SK-N-MC (cell line): ENCODE data around the gene DBNDD2.

Experiments
- DNase-seq: peaks from one replicate; pipeline ENCODE4 v3.0.0-alpha.2; 2011; ENCODE audit warnings: low read depth, low spot score
- H3K27ac ChIP-seq: fragments of 200-600 bp; sonication (generic); 2 replicates; pipeline ENCODE4 v1.5.1; 2016; ENCODE audit warnings: mixed run types
- H3K36me3 ChIP-seq: fragments of 200-600 bp; sonication (generic); 2 replicates; pipeline ENCODE4 v1.6.1; 2017; ENCODE audit warnings: antibody characterized with exemption, low read length, mixed read lengths; ENCODE audit not compliant: insufficient read depth
- H3K4me3 ChIP-seq: fragments of 200-600 bp; sonication (generic); 2 replicates; pipeline ENCODE4 v1.5.1; 2016
- H3K9ac ChIP-seq: fragments of 200-600 bp; sonication (generic); 2 replicates; pipeline ENCODE4 v1.8.0; 2017; ENCODE audit warnings: mixed run types, mixed read lengths; ENCODE audit not compliant: insufficient read length
- H3K9me3 ChIP-seq: fragments of 200-600 bp; sonication (generic); 2 replicates; pipeline ENCODE4 v1.6.1; 2017; ENCODE audit warnings: low read depth, mild to moderate bottlenecking, antibody characterized with exemption, low read length, moderate library complexity, mixed read lengths
- EZH2 ChIP-seq: fragments of 200-600 bp; sonication (generic); IDR thresholded peaks from one replicate; pipeline ENCODE4 v1.6.1; 2017; ENCODE audit warnings: antibody characterized with exemption
- FOXP2 ChIP-seq: optimal IDR thresholded peaks from 2 replicates; pipeline ENCODE3; 2011; ENCODE audit warnings: mild to moderate bottlenecking, moderate library complexity; ENCODE audit not compliant: insufficient read depth; ENCODE audit errors: extremely low read length, control extremely low read depth
- POLR2AphosphoS5 ChIP-seq: IDR thresholded peaks from 2 replicates; pipeline ENCODE4 v1.6.1; 2012; ENCODE audit warnings: mild to moderate bottlenecking, low read depth, low read length, borderline replicate concordance

DBNDD2 gene

DNA sequence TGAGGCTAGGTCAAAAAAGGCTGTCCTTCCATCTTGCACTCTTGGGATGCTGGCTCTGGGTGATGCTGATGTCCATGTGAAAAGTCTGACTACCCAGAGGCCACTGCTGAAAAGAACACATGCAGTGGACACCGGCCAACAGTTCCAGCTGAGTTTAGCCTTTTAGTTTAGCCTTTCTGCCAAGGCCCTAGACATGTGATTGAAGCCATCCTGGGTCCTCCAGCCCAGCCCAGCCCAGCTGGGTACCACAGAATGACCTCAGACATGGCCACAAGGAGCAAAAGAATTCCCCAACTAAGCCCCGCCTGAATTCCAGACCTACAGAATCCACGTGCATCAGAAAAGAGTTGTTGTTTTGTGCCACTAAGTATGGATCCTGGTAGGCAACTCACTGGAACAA is 25.2 kb downstream of the DBNDD2 start:
- Histone ChIP-seq H3K9ac (no peak overlapping the region), H3K27ac (no peak overlapping the region), H3K36me3 (no peaks in the 10 kb centered on the region), H3K4me3 (no peak overlapping the region), H3K9me3 (no peaks in the 10 kb centered on the region)
- TF ChIP-seq POLR2AphosphoS5 (no peak), EZH2 (no peak), FOXP2 (no peak)
- DNase-seq: no peak

DNA sequence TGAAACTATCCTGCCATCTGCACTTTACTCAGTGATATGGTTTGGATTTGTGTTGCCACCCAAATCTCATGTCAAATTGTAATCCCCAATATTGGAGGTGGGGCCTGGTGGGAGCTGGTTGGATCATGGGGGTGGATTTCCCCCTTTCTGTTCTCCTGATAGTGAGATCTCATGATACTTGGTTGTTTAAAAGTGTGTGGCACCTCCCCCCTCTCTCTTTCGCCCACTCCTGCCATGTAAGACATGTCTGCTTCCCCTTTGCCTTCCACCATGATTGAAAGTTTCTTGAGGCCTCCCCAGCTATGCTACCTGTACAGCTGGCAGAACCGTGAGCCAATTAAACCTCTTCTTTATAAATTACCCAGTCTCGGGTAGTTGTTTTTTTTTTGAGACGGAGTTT is 25.9 kb downstream of the DBNDD2 start:
- Histone ChIP-seq H3K9me3 (no peaks in the 10 kb centered on the region), H3K4me3 (no peak overlapping the region), H3K9ac (no peak overlapping the region), H3K36me3 (no peaks in the 10 kb centered on the region), H3K27ac (no peak overlapping the region)
- TF ChIP-seq EZH2: no peak
- no peak for TF ChIP-seq FOXP2
- no peak for TF ChIP-seq POLR2AphosphoS5
- no peak for DNase-seq

DNA sequence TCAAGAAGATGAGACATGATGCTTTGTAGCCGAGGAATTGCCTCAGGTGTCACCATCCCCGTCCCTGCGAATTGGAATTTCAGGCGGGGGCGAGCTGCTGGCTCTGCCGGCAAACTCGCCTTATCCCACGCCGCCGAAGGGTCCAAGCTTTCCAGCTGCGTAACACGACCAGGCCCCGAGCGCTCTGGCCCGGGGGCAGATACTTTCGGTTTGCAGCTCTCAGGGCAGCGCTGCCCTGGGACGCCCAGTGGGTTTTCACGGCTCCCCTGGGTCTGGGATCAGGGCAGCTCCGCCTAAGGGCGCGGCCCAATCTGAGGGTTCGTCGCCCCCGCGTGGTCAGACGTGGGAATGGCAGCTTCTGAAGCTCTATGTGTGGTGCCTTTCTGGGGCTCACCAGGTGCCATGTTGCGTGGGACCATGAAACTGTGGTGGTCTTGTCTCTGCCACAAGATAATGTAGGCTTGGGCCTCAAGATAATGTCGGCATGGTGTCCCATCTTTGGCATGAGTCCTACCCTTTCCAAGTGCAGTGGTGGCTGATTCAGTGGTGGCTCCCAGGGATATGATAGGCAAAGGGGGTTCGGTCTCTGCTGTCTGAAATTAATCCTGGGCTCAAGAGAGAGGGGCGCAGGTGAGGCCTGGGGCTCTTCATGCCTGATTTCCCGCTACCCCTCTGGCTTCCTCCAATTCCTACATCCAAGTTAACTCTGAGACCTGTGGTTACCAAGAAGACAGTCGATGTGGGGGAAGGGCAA is 28.8 kb downstream of the DBNDD2 start:
- no peak for DNase-seq
- Histone ChIP-seq H3K4me3 (peak overlapping the region; percentile 81), H3K27ac (no peak overlapping the region), H3K9ac (peak overlapping the region; percentile 24), H3K36me3 (no peaks in the 10 kb centered on the region), H3K9me3 (no peaks in the 10 kb centered on the region)
- TF ChIP-seq POLR2AphosphoS5 (no peak), FOXP2 (no peak), EZH2 (no peak)

DNA sequence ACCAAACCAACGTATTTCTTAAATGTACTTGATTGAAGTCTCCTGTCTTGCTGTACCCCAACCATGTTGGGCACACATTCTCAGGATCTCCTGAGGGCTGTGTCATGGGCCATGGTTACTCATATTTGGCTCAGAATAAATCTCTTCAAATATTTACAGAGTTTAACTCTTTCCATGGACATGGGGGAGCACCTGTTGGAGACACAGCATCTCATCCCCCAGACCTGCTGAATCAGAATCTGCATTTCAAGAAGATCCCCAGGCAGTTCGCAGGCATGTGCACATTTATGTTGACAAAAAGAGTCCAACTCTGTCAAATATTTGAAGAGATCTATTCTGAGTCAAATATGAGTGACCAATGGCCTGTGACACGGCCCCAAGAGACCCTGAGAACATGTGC is 32.3 kb downstream of the DBNDD2 start:
- no peak overlapping the region for H3K4me3 ChIP-seq
- TF ChIP-seq POLR2AphosphoS5: no peak
- no peak for TF ChIP-seq EZH2
- no peak for TF ChIP-seq FOXP2
- no peak overlapping the region for H3K9ac ChIP-seq
- no peaks in the 10 kb centered on the region for H3K9me3 ChIP-seq
- DNase-seq: no peak
- H3K36me3 ChIP-seq: no peaks in the 10 kb centered on the region
- H3K27ac ChIP-seq: no peak overlapping the region

DNA sequence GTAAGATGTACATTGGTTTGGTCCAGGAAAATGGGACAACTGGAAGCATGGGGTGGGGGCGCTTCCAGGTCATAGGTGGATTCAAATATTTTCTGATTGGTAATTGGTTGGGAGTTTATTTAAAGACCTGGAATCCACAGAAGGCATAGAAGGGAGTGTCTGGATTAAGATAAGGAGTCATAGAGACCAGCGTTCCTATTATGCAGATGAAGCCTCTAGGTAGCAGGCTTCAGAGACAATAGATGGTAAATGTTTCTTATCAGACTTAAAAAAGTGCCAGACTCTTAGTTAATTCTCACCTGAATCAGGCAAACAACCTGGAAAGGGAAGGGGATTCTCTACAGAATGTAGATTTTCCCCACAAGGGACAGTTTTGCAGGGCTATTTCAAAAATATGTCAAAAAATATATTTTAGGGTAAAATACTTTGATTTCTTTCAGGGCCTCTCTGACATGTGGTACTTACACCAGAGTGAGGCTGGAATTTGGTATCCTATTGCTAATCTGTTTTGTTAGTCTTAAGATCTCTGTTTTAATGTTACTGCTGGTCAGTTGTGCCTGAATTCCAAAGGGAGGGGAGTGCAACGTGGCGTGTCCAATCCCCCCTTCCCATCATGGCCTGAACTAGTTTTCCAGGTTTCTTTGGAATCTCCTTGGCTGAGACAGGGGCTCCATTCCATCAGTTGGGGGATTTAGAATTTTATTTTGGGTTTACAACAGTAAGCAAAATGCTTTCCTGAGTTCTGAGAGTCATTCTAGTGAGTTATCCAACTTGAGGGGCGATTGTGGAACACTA is 33.0 kb downstream of the DBNDD2 start:
- no peaks in the 10 kb centered on the region for H3K36me3 ChIP-seq
- no peak for TF ChIP-seq EZH2
- TF ChIP-seq POLR2AphosphoS5: no peak
- TF ChIP-seq FOXP2: no peak
- no peak overlapping the region for H3K27ac ChIP-seq
- DNase-seq: no peak
- no peak overlapping the region for H3K9ac ChIP-seq
- H3K9me3 ChIP-seq: no peaks in the 10 kb centered on the region
- H3K4me3 ChIP-seq: no peak overlapping the region

DNA sequence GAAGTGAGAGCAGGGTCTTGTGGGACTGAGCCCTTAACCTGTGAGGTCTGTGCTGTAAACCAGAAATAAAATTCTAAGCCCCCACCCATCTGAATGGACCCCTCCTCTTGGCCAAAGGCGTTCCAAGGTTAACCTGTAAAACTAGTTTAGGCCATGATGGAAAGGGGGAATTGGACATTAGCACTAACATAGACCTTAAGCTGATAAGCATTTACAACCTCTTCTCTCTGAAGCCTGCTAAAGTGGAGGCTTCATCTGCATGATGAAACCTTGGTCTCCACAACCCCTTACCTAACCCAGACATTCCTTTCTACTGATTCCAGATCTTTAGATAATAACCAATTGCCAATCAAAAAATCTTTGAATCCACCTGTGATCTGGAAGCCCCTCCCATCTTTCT is 33.7 kb downstream of the DBNDD2 start:
- H3K27ac ChIP-seq: no peak overlapping the region
- no peaks in the 10 kb centered on the region for H3K9me3 ChIP-seq
- H3K4me3 ChIP-seq: no peak overlapping the region
- H3K36me3 ChIP-seq: no peaks in the 10 kb centered on the region
- TF ChIP-seq EZH2 (no peak), FOXP2 (no peak), POLR2AphosphoS5 (no peak)
- no peak overlapping the region for H3K9ac ChIP-seq
- DNase-seq: no peak

DNA sequence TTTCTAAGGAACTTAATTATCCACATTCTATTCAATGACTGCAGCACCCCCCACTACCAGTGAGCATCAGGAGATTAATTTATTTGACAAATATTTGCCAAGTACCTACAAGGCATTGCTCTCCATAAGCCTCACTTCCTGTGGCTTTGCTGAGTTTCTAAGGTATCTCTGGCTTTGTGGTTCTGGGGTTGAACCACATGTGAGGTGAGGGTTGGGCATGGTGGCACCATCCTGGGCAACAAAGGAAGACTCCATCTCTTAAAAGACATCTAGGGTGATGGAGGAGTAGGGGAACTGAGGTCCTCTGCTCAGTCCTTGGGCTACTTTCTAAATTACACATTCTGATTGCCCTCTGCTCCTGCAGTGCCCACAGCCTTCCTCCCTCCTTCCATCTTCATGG is 36.0 kb downstream of the DBNDD2 start:
- TF ChIP-seq EZH2 (no peak), POLR2AphosphoS5 (no peak), FOXP2 (no peak)

DNA sequence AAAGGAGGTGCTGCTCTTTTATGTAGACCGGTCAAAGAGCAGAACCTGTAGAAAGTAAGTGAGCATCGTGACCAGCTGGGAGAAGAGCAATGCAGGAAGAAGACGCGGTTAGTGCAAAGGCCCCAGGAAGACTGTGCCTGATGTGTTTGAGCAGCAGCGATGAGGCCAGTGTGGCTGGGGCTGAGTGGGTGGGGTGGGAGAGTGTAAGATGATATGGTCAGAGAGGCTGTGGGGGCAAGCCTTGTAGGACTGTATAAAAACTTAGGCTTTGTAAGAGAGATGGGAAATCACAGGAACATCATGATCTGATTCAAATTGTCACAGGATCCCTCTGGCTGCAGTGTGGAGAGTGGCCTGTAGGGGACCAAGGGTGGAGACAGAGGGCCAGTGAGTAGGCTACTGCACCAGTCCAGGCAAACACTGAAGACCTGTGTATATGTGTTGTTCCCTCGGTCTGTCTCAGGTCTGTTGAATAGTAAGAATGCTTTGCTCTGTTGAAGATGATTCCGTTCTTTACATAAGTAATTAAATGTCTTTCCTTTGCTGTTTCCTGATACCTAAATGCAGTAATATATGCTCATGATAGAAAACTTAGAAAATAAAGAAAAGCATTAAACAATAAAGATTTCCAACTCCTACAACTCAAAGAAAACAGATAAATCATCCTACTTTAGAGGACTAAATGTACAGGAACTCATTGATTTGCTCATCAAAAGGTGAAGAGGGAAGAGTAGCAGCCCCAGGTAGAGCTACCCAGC is 37.9 kb downstream of the DBNDD2 start:
- no peak for DNase-seq
- no peak overlapping the region for H3K4me3 ChIP-seq
- no peaks in the 10 kb centered on the region for H3K36me3 ChIP-seq
- H3K27ac ChIP-seq: no peak overlapping the region
- no peak overlapping the region for H3K9ac ChIP-seq
- no peaks in the 10 kb centered on the region for H3K9me3 ChIP-seq
- no peak for TF ChIP-seq POLR2AphosphoS5
- TF ChIP-seq EZH2: no peak
- no peak for TF ChIP-seq FOXP2

More for the DNA sequence above, 36.0 kb downstream of the DBNDD2 start:
- Histone ChIP-seq H3K9ac (no peak overlapping the region), H3K36me3 (no peaks in the 10 kb centered on the region), H3K9me3 (no peaks in the 10 kb centered on the region), H3K27ac (no peak overlapping the region), H3K4me3 (no peak overlapping the region)
- DNase-seq: no peak
